Transverse colon (tissue), 4 donors: ENCODE measurements around the gene HDGFL3. TPM values are rescaled to one million over a fixed set of nuclear protein-coding genes. Genes with fewer than 3 reads are reported as not detected.

Source experiments
- DNase-seq: peaks from one replicate; pipeline ENCODE4 v3.0.0-alpha.2; 2019
- H3K27ac ChIP-seq, 4 donors: fragments of 200-600 bp; sonication (generic); 2 replicates each; pipeline ENCODE4 v1.5.1; 2016 to 2018; ENCODE audit warnings: inconsistent platforms in 4 of 4
- H3K27me3 ChIP-seq: fragments of 200-600 bp; sonication (generic); 2 replicates; pipeline ENCODE4 v1.5.1; 2017; ENCODE audit warnings: inconsistent platforms
- H3K36me3 ChIP-seq, 4 donors: fragments of 200-600 bp; sonication (generic); 2 replicates each; pipeline ENCODE4 v1.5.1; 2017 to 2019; ENCODE audit warnings: inconsistent platforms in 4 of 4
- H3K4me1 ChIP-seq, 4 donors: fragments of 200-600 bp; sonication (generic); 2 replicates each; pipeline ENCODE4 v1.5.1; 2017 to 2020; ENCODE audit warnings: inconsistent platforms in 4 of 4
- H3K4me3 ChIP-seq, 4 donors: fragments of 200-600 bp; sonication (generic); 1 replicate in 1 of 4; 2 replicates in 3 of 4; pipeline versions ENCODE4 v1.5.1 to v1.6.1; 2017 to 2019; ENCODE audit warnings: inconsistent platforms in 4 of 4
- H3K9me3 ChIP-seq, 2 donors: fragments of 200-600 bp; sonication (generic); 2 replicates each; pipeline ENCODE4 v1.5.1; 2017 to 2019; ENCODE audit warnings: inconsistent platforms in 2 of 2
- CTCF ChIP-seq, 5 experiments: fragments of 200-600 bp in 3 of 5; fragments of 450-650 bp in 2 of 5; sonication (generic) in 3 of 5; IDR thresholded peaks; 1 replicate in 2 of 5; 2 replicates in 3 of 5; pipeline ENCODE4 v1.5.1; 2016 to 2017; ENCODE audit warnings: antibody characterized with exemption in 5 of 5, inconsistent platforms in 3 of 5, mild to moderate bottlenecking in 2 of 5, moderate library complexity in 1 of 5
- EP300 ChIP-seq: sonication (generic); formaldehyde crosslinking; IDR thresholded peaks from one replicate; pipeline ENCODE4 v1.6.1; 2017; ENCODE audit warnings: antibody characterized with exemption, low read depth
- POLR2A ChIP-seq: fragments of 450-650 bp; IDR thresholded peaks from one replicate; pipeline ENCODE4 v1.6.1; 2016; ENCODE audit warnings: antibody characterized with exemption, mild to moderate bottlenecking, moderate library complexity
- POLR2AphosphoS5 ChIP-seq, 3 donors: sonication (generic); formaldehyde crosslinking; IDR thresholded peaks; one replicate each; pipeline ENCODE4 v1.6.1; 2016; ENCODE audit warnings: antibody characterized with exemption in 3 of 3
- WGBS, 2 donors: methylation state at CpG; one replicate each; pipeline ENCODE4 v1.1.5; 2018; ENCODE audit warnings: low coverage in 1 of 2; 5-methylcytosine and 5-hydroxymethylcytosine counted together
- in situ Hi-C, 4 donors: fragments of 200-750 bp; cut with MboI; loops; one replicate each; pipeline versions ENCODE4 v1.15.0 to v1.15.1; 2017; ENCODE audit warnings: low sequenced_read_pairs in 3 of 4, low pct_ligation_motif_present in 1 of 4, low pct_unique_long_range_greater_than_20kb in 1 of 4
- intact Hi-C: fragments of 100-400 bp; cut with DNase I; formaldehyde crosslinking; loops from one replicate; pipeline ENCODE4 v1.15.1; 2023; ENCODE audit warnings: low total_unique reads
- total RNA-seq, 4 donors: library from RNA; depleted of rRNA; stranded (reverse); fragments of >200 nt; gene quantifications; one replicate each; pipeline ENCODE4 v1.1.0, GENCODE V29; 2016

HDGFL3 gene
- total RNA-seq, 4 donors from 2014 or later: 2.6 to 16.5 (median 5.2) TPM

- intact Hi-C loops (no loop called here), in situ Hi-C loops (no loop called here)
- Histone ChIP-seq H3K4me3 (no peak overlapping the region), H3K36me3 (no peaks in the 10 kb centered on the region), H3K27me3 (no peaks in the 10 kb centered on the region), H3K27ac (no peak overlapping the region), H3K9me3 (no peaks in the 10 kb centered on the region), H3K4me1 (no peaks in the 10 kb centered on the region)
- no peak for DNase-seq
- WGBS, 2 donors: 82 to 100% methylated on average over 2 of the region's 2 CpGs
- TF ChIP-seq POLR2AphosphoS5 (IDR thresholded peaks at IDR 0.05): no peak
- no peak for TF ChIP-seq CTCF (IDR thresholded peaks at IDR 0.05)
- TF ChIP-seq POLR2A: no peak
- TF ChIP-seq EP300: no peak
These were observed 14.9 kb downstream of the HDGFL3 start for GRCh38 chr15:83192742-83193141.

- Histone ChIP-seq H3K27ac (no peak overlapping the region), H3K9me3 (no peaks in the 10 kb centered on the region), H3K36me3 (no peaks in the 10 kb centered on the region), H3K27me3 (no peaks in the 10 kb centered on the region), H3K4me1 (no peaks in the 10 kb centered on the region), H3K4me3 (no peak overlapping the region)
- 89 to 93% methylated on average over 1 of the region's 1 CpG for WGBS, 2 donors
- in situ Hi-C loops: no loop called here
- TF ChIP-seq POLR2AphosphoS5 (IDR thresholded peaks at IDR 0.05): no peak
- TF ChIP-seq POLR2A: no peak
- no peak for TF ChIP-seq EP300
- TF ChIP-seq CTCF (IDR thresholded peaks at IDR 0.05): no peak
- intact Hi-C loops: no loop called here
- no peak for DNase-seq
These were observed 17.2 kb downstream of the HDGFL3 start for GRCh38 chr15:83190450-83190849.

GRCh38 chr15:83185561-83185960 lies 22.1 kb downstream of the HDGFL3 start:
- DNase-seq: no peak
- Histone ChIP-seq H3K36me3 (no peaks in the 10 kb centered on the region), H3K27me3 (no peaks in the 10 kb centered on the region), H3K4me3 (no peak overlapping the region), H3K4me1 (no peaks in the 10 kb centered on the region), H3K9me3 (no peaks in the 10 kb centered on the region), H3K27ac (no peak overlapping the region)
- WGBS, 2 donors: 94 to 95% methylated on average over 3 of the region's 3 CpGs
- intact Hi-C loops (no loop called here), in situ Hi-C loops (no loop called here)
- TF ChIP-seq EP300 (no peak), CTCF (IDR thresholded peaks at IDR 0.05) (no peak), POLR2AphosphoS5 (IDR thresholded peaks at IDR 0.05) (no peak), POLR2A (no peak)

- TF ChIP-seq POLR2AphosphoS5 (IDR thresholded peaks at IDR 0.05) (no peak), POLR2A (no peak)
- intact Hi-C loops (no loop called here), in situ Hi-C loops (no loop called here)
- Histone ChIP-seq H3K27ac (no peak overlapping the region), H3K27me3 (no peaks in the 10 kb centered on the region), H3K4me3 (no peak overlapping the region), H3K9me3 (no peaks in the 10 kb centered on the region), H3K36me3 (no peaks in the 10 kb centered on the region), H3K4me1 (no peaks in the 10 kb centered on the region)
- no peak for DNase-seq
- WGBS, 2 donors: 93 to 100% methylated on average over 1 to 3 of the region's 3 CpGs
These were observed 28.7 kb downstream of the HDGFL3 start for GRCh38 chr15:83178869-83179325.

- no peak for DNase-seq
- intact Hi-C loops: no loop called here
- 67 to 68% methylated on average over 2 of the region's 2 CpGs for WGBS, 2 donors
- H3K27ac ChIP-seq: no peak overlapping the region
- H3K4me1 ChIP-seq: no peaks in the 10 kb centered on the region
- H3K9me3 ChIP-seq: no peaks in the 10 kb centered on the region
- TF ChIP-seq POLR2AphosphoS5 (IDR thresholded peaks at IDR 0.05) (no peak), EP300 (no peak), CTCF (IDR thresholded peaks at IDR 0.05) (no peak), POLR2A (no peak)
- in situ Hi-C loops: no loop called here
- no peaks in the 10 kb centered on the region for H3K36me3 ChIP-seq
- H3K4me3 ChIP-seq: no peak overlapping the region
- no peaks in the 10 kb centered on the region for H3K27me3 ChIP-seq
These were observed 29.2 kb downstream of the HDGFL3 start for GRCh38 chr15:83178390-83178789.
